Nephron progenitor cell (in vitro differentiated cells): ENCODE results near the gene ATXN2.
A peak's percentile ranks its signal among the peaks of the same experiment; 100 is the strongest.
"Not testable (repeated sequence)": the region's sequence is repeated elsewhere in the genome, so short reads cannot be mapped to it uniquely, and the experiment has no call there.

Source experiments
- DNase-seq: peaks from one replicate; pipeline ENCODE4 v3.0.0; 2021
- H3K27ac Mint-ChIP-seq: 2 replicates; pipeline ENCODE4 v1.8.0; 2021; ENCODE audit warnings: mild to moderate bottlenecking, moderate library complexity, mixed read lengths
- H3K27me3 Mint-ChIP-seq: 2 replicates; pipeline ENCODE4 v1.8.0; 2021; ENCODE audit warnings: mild to moderate bottlenecking, low read depth, mixed read lengths; ENCODE audit not compliant: poor library complexity
- H3K36me3 Mint-ChIP-seq: 2 replicates; pipeline ENCODE4 v1.8.0; 2021; ENCODE audit warnings: low read depth, mixed read lengths
- H3K4me1 Mint-ChIP-seq: 2 replicates; pipeline ENCODE4 v1.8.0; 2021; ENCODE audit warnings: mixed read lengths
- H3K4me3 Mint-ChIP-seq: 2 replicates; pipeline ENCODE4 v1.8.0; 2021; ENCODE audit warnings: mild to moderate bottlenecking, moderate library complexity, mixed read lengths
- H3K9me3 Mint-ChIP-seq: 2 replicates; pipeline ENCODE4 v1.8.0; 2021; ENCODE audit warnings: mild to moderate bottlenecking, moderate library complexity, mixed read lengths
- TF ChIP-seq, protein P1 (sequence below): fragments of 200-600 bp; sonication (generic); IDR thresholded peaks from 2 replicates; pipeline ENCODE4 v1.5.0; 2021; ENCODE audit warnings: antibody characterized with exemption

The ATXN2 gene

DNA sequence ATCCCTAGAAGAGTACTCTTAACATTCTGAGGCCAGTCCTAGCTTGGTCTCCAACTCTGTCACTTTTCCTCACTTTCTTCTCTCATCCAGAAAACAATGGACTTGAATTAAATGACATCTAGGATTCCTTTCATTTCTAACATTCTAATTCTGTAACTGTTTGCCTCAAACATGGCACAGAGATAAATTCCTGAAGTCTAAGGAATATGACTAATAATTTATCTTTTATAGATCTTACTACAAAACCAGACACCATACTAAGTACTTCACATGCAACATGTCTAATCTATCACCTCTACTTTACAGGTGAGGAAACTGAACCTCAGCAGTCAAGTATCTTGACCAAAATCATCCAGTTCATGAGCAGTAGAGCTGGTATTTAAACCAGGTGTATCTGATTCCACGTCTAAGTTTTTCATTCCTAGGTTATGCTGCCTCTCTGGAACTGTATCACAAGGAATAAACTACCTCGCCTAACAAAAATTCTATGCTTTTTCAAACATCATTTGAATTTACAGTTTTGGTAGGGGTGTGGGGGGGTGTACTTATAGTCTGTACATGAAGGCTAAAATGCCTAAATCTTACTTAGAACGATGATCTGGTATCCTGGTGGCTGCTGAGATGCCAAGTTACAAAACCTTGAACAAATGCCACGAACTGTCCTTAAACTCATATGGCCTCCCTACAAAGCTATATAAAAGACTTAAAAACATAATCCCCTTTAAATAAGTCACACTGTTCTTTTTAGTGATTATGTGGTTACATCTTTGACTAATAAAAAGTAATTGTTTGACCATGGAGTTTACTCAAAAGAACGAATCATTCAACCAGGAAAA is 41.6 kb downstream of the ATXN2 start:
- peaks cover 6% of the 10 kb centered on the region for H3K4me1 Mint-ChIP-seq

GRCh38 chr12:111556676-111557075 is 42.4 kb downstream of the ATXN2 start:
- Mint-ChIP-seq H3K36me3 (peaks cover 67% of the 10 kb centered on the region), H3K4me1 (peaks cover 6% of the 10 kb centered on the region), H3K9me3 (peaks cover 6% of the 10 kb centered on the region), H3K4me3 (no peak overlapping the region), H3K27me3 (no peaks in the 10 kb centered on the region), H3K27ac (no peak overlapping the region)
- TF ChIP-seq, protein P1, sequence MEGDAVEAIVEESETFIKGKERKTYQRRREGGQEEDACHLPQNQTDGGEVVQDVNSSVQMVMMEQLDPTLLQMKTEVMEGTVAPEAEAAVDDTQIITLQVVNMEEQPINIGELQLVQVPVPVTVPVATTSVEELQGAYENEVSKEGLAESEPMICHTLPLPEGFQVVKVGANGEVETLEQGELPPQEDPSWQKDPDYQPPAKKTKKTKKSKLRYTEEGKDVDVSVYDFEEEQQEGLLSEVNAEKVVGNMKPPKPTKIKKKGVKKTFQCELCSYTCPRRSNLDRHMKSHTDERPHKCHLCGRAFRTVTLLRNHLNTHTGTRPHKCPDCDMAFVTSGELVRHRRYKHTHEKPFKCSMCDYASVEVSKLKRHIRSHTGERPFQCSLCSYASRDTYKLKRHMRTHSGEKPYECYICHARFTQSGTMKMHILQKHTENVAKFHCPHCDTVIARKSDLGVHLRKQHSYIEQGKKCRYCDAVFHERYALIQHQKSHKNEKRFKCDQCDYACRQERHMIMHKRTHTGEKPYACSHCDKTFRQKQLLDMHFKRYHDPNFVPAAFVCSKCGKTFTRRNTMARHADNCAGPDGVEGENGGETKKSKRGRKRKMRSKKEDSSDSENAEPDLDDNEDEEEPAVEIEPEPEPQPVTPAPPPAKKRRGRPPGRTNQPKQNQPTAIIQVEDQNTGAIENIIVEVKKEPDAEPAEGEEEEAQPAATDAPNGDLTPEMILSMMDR, result no peak
- no peak for DNase-seq

More for the DNA sequence above, 41.6 kb downstream of the ATXN2 start:
- Mint-ChIP-seq H3K27me3 (no peaks in the 10 kb centered on the region), H3K9me3 (peaks cover 6% of the 10 kb centered on the region), H3K4me3 (no peak overlapping the region), H3K27ac (no peak overlapping the region), H3K36me3 (peaks cover 64% of the 10 kb centered on the region)
- TF ChIP-seq, protein P1, result no peak
- no peak for DNase-seq

GRCh38 chr12:111555313-111555712 is 43.8 kb downstream of the ATXN2 start:
- peaks cover 71% of the 10 kb centered on the region for H3K36me3 Mint-ChIP-seq
- H3K9me3 Mint-ChIP-seq, result not testable (repeated sequence)

DNA sequence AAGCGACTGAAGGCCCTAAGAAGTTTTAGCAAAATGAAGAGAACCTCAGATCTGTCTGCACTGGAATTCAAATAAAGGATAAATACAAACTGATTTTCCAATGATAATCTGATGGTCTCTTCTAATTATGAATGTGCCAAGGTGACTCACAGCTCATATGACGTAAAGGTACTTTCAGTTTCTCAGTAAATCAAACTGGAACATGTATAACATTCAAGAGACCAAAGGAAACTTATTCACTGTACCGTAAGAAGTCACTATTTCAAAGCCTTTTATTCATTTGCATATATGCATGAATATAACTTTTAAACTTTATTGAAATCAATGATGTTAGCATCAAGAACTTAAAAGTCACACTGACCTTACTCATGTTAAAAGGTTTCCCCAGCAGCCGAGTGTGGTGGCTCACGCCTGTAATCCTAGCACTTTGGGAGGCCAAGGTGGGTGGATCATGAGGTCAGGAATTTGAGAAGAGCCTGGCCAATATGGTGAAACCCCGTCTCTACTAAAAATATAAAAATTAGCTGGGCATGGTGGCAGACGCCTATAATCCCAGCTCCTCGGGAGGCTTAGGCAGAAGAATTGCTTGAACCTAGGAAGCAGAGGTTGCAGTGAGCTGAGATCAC is 52.2 kb downstream of the ATXN2 start:
- Mint-ChIP-seq H3K4me3 (no peak overlapping the region), H3K27ac (peak overlapping the region; percentile 2), H3K4me1 (no peaks in the 10 kb centered on the region), H3K27me3 (no peaks in the 10 kb centered on the region), H3K9me3 (no peaks in the 10 kb centered on the region), H3K36me3 (peaks cover 79% of the 10 kb centered on the region)
- no peak for DNase-seq
- TF ChIP-seq, protein P1, result no peak

More at GRCh38 chr12:111555313-111555712, 43.8 kb downstream of the ATXN2 start:
- not testable (repeated sequence) for H3K27me3 Mint-ChIP-seq, H3K4me1 Mint-ChIP-seq, DNase-seq, H3K4me3 Mint-ChIP-seq
- H3K27ac Mint-ChIP-seq, result peak overlapping the region; percentile 42

GRCh38 chr12:111546171-111546570 is 52.9 kb downstream of the ATXN2 start:
- Mint-ChIP-seq H3K27me3 (no peaks in the 10 kb centered on the region), H3K36me3 (peaks cover 72% of the 10 kb centered on the region), H3K9me3 (no peaks in the 10 kb centered on the region), H3K27ac (peak overlapping the region; percentile 2), H3K4me1 (no peaks in the 10 kb centered on the region), H3K4me3 (no peak overlapping the region)
- TF ChIP-seq, protein P1, result no peak
- no peak for DNase-seq

GRCh38 chr12:111544032-111544431 is 55.1 kb downstream of the ATXN2 start:
- no peaks in the 10 kb centered on the region for H3K27me3 Mint-ChIP-seq
- H3K27ac Mint-ChIP-seq, result no peak overlapping the region
- H3K9me3 Mint-ChIP-seq, result no peaks in the 10 kb centered on the region
- TF ChIP-seq, protein P1, result no peak
- no peak for DNase-seq
- peaks cover 69% of the 10 kb centered on the region for H3K36me3 Mint-ChIP-seq
- H3K4me3 Mint-ChIP-seq, result no peak overlapping the region
- H3K4me1 Mint-ChIP-seq, result no peaks in the 10 kb centered on the region
